K562 (cell line): ENCODE measurements around the gene TXNRD1. TPM values are rescaled to one million over a fixed set of nuclear protein-coding genes. Genes with fewer than 3 reads are reported as not detected.

ENCODE experiments used
- ATAC-seq: fragments of 200-7000 bp; cut with Tn5 transposase; 3 replicates; pipeline ENCODE4 v1.9.1; 2020; ENCODE audit warnings: moderate library complexity
- BruUV-seq: library from RNA; stranded (reverse); fragments of 400-500 nt; replicated peaks from 2 replicates; lab custom pipeline; 2021; lab: Mats Ljungman, UMichigan
- CTCF ChIA-PET: fragments of 300-600 bp; formaldehyde crosslinking; extraction: SDS; loops from one replicate; lab custom pipeline; 2021; ENCODE audit warnings: low intra/inter-chr PET ratio; lab: Yijun Ruan, JAX
- POLR2A ChIA-PET: fragments of 300-600, 350-650 bp; sonication (Branson Sonifier 250); formaldehyde crosslinking; extraction: SDS; loops from one replicate; lab custom pipeline; 2021; ENCODE audit warnings: antibody characterized with exemption, inconsistent platforms; lab: Yijun Ruan, JAX
- DNase-seq, 4 experiments: peaks; one replicate each; pipeline versions ENCODE4 v3.0.0 to v3.0.0-alpha.2; 2011 to 2018; ENCODE audit warnings: low spot score in 3 of 4, mixed read lengths in 3 of 4; ENCODE audit errors: extremely low read depth in 1 of 4
- FAIRE-seq: peaks from 2 replicates; lab custom pipeline; 2011; peaks lifted over from hg19 to GRCh38; lab: Jason Lieb, UNC
- H2AFZ ChIP-seq: 2 replicates; pipeline ENCODE4 v1.6.0; 2011; ENCODE audit warnings: low read depth, low read length, control low read depth, inconsistent platforms
- H3K27ac ChIP-seq: fragments of 200-600 bp; 3 replicates; pipeline ENCODE4 v1.8.0; 2011; ENCODE audit warnings: low read depth, mild to moderate bottlenecking, control low read depth, inconsistent platforms, low read length, moderate library complexity, mixed read lengths; ENCODE audit errors: extremely low read depth
- H3K27me3 ChIP-seq, 2 experiments: fragments of 300-600 bp in 1 of 2; 2 replicates in 1 of 2; 3 replicates in 1 of 2; pipeline versions ENCODE4 v1.6.0 to v1.8.0; 2011; ENCODE audit warnings: inconsistent platforms in 2 of 2, low read length in 2 of 2, mild to moderate bottlenecking in 1 of 2, mixed read lengths in 1 of 2, moderate library complexity in 1 of 2; ENCODE audit not compliant: control insufficient read depth in 2 of 2, insufficient read depth in 2 of 2
- H3K36me3 ChIP-seq: fragments of 300-600 bp; 3 replicates; pipeline ENCODE4 v1.8.0; 2011; ENCODE audit warnings: mild to moderate bottlenecking, low read length, inconsistent platforms; ENCODE audit not compliant: control insufficient read depth, insufficient read depth
- H3K4me1 ChIP-seq, 2 experiments: fragments of 200-600 bp in 1 of 2; replicated peaks in 1 of 2; 2 replicates in 1 of 2; 3 replicates in 1 of 2; pipeline versions ENCODE4 v1.5.1 to v1.8.0; 2011; ENCODE audit warnings: inconsistent platforms in 2 of 2, low read length in 2 of 2, mild to moderate bottlenecking in 1 of 2, mixed read lengths in 1 of 2, moderate library complexity in 1 of 2; ENCODE audit not compliant: control insufficient read depth in 2 of 2, insufficient read depth in 2 of 2
- H3K4me2 ChIP-seq: 2 replicates; pipeline ENCODE4 v1.6.1; 2011; ENCODE audit warnings: low read length, control low read depth, inconsistent platforms, mixed read lengths; ENCODE audit not compliant: insufficient read depth
- H3K4me3 ChIP-seq: fragments of 200-600 bp; sonication (generic), shearing (Covaris generic); 2 replicates; pipeline ENCODE4 v1.5.1; 2016; ENCODE audit warnings: control low read depth, inconsistent platforms
- H3K79me2 ChIP-seq: fragments of 200-600 bp; 3 replicates; pipeline ENCODE4 v1.8.0; 2011; ENCODE audit warnings: low read length, inconsistent platforms; ENCODE audit not compliant: control insufficient read depth, insufficient read depth
- H3K9ac ChIP-seq, 2 experiments: 2 replicates each; pipeline versions ENCODE4 v1.6.0 to v1.6.1; 2011; ENCODE audit warnings: low read depth in 2 of 2, low read length in 2 of 2, control low read depth in 1 of 2, inconsistent platforms in 1 of 2, mild to moderate bottlenecking in 1 of 2, mixed read lengths in 1 of 2; ENCODE audit not compliant: insufficient read depth in 1 of 2
- H3K9me1 ChIP-seq: one replicate; pipeline ENCODE4 v1.6.0; 2011; ENCODE audit warnings: inconsistent platforms, mild to moderate bottlenecking, low read length, moderate library complexity; ENCODE audit not compliant: control insufficient read depth, insufficient read depth
- H3K9me3 ChIP-seq: replicated peaks from 2 replicates; pipeline ENCODE4 v1.5.1; 2011; ENCODE audit warnings: low read depth, low read length, inconsistent platforms; ENCODE audit not compliant: control insufficient read depth, insufficient read depth
- H4K20me1 ChIP-seq: replicated peaks from 2 replicates; pipeline ENCODE4 v1.6.1; 2011; ENCODE audit warnings: low read length, inconsistent platforms, mixed read lengths; ENCODE audit not compliant: control insufficient read depth, insufficient read depth
- CBX3 ChIP-seq, 2 experiments: IDR thresholded peaks; 1 replicate in 1 of 2; 2 replicates in 1 of 2; pipeline ENCODE4 v1.6.1; 2012; ENCODE audit warnings: inconsistent platforms in 2 of 2, low read length in 2 of 2, borderline replicate concordance in 1 of 2, control low read depth in 1 of 2
- NELFE ChIP-seq: IDR thresholded peaks from 2 replicates; pipeline ENCODE4 v1.6.1; 2011; ENCODE audit warnings: mild to moderate bottlenecking; ENCODE audit not compliant: insufficient read depth, insufficient read length
- NFIC ChIP-seq: fragments of 450-650 bp; IDR thresholded peaks from 2 replicates; pipeline ENCODE4 v1.6.1; 2017; ENCODE audit warnings: mild to moderate bottlenecking, inconsistent platforms
- SMAD2 ChIP-seq: fragments of 150-350 bp; IDR thresholded peaks from 2 replicates; pipeline ENCODE4 v1.6.1; 2014; ENCODE audit warnings: low read depth, mild to moderate bottlenecking, low read length
- USF2 ChIP-seq: sonication (generic); formaldehyde crosslinking; IDR thresholded peaks from 2 replicates; pipeline ENCODE4 v1.5.0; 2020; ENCODE audit warnings: missing genetic modification reagents
- ZBTB33 ChIP-seq: sonication (generic); formaldehyde crosslinking; IDR thresholded peaks from 2 replicates; pipeline ENCODE4 v1.8.1; 2023; ENCODE audit warnings: mild to moderate bottlenecking, missing genetic modification reagents
- ZFP91 ChIP-seq: sonication (generic); formaldehyde crosslinking; IDR thresholded peaks from 2 replicates; pipeline ENCODE4 v1.8.0; 2022; ENCODE audit warnings: mild to moderate bottlenecking, missing genetic modification reagents
- WGBS: fragments of 100-300 bp; shearing (Covaris generic); methylation state at CpG from one replicate; pipeline ENCODE4 v1.1.6; 2016; ENCODE audit warnings: low coverage, mixed read lengths; ENCODE audit not compliant: insufficient coverage; ENCODE audit errors: missing lambda C conversion rate; 5-methylcytosine and 5-hydroxymethylcytosine counted together
- in situ Hi-C: fragments of 300-500 bp; cut with MboI; formaldehyde crosslinking; loops from 4 replicates; pipeline ENCODE4 v1.15.0; 2018; ENCODE audit warnings: inconsistent platforms, mixed read lengths
- intact Hi-C: fragments of 100-400 bp; cut with micrococcal nuclease; formaldehyde crosslinking; loops from 2 replicates; pipeline ENCODE4 v1.14.2; 2022
- polyA plus RNA-seq, 8 experiments: library from polyadenylated mRNA; depleted of rRNA in 4 of 8; stranded (reverse) in 5 of 8; unstranded in 3 of 8; fragments of >200 nt; fragmentation: Nextera tagmentation in 2 of 8; fragmentation: Illumina TruSeq in 1 of 8; extraction: Ambion mirVana in 2 of 8; extraction: Trizol in 1 of 8; gene quantifications; 2 replicates each; pipeline versions ENCODE4 v1.2.1 to v1.2.3, GENCODE V29; 2011 to 2014; ENCODE audit warnings: inconsistent platforms in 1 of 8, missing spikeins in 1 of 8
- total RNA-seq, 7 experiments: library from RNA; depleted of rRNA in 6 of 7; stranded (reverse); fragments of >200 nt in 6 of 7; fragmentation: Illumina TruSeq in 2 of 7; extraction: Trizol in 2 of 7; gene quantifications; 2 replicates each; pipeline versions ENCODE4 v1.2.1 to v1.2.3, GENCODE V29; 2011 to 2021; ENCODE audit warnings: low replicate concordance in 1 of 7

TXNRD1 gene
- total and polyA plus RNA-seq, 9 of the 15 experiments (the other 6 are each of a cell fraction or from before 2014, with no cell fraction given) = 107 to 189 (median 146) TPM

- H3K4me1 ChIP-seq = no peaks in the 10 kb centered on the region; a peak in 1 of 5 replicates
- intact Hi-C loops = no loop called here
- 43% methylated on average over 3 of the region's 3 CpGs for WGBS
- no peaks in the 10 kb centered on the region for H3K9me1 ChIP-seq
- FAIRE-seq (no peak), DNase-seq (no peak), ATAC-seq (no peak)
- no peak overlapping the region for H2AFZ ChIP-seq
- TF ChIP-seq NFIC = no peak
- TF ChIP-seq CBX3 (IDR thresholded peaks at IDR 0.05; ENCODE audit: borderline replicate concordance in 1 of 2, low read length in 2 of 2) = 0 out of 3 replicates have a peak, but pooled peaks of 1 of the 2 experiments have one; percentile 15
- H3K9me3 ChIP-seq = no peaks in the 10 kb centered on the region
- POLR2A ChIA-PET = no interaction called here
- H3K4me2 ChIP-seq = no peak overlapping the region
- no peaks in the 10 kb centered on the region; a peak in 1 of 5 replicates for H3K27me3 ChIP-seq
- no TSS peak for BruUV-seq
- no peak overlapping the region for H3K4me3 ChIP-seq
- H3K9ac ChIP-seq = no peak overlapping the region
- no peaks in the 10 kb centered on the region for H3K79me2 ChIP-seq
- no peak overlapping the region for H3K27ac ChIP-seq
- in situ Hi-C loops = loop anchor here (5.0 to 25.0 kb wide), 2 partner anchors 158 to 1027 kb away; no protein-coding TSS in a partner anchor
- no peaks in the 10 kb centered on the region for H4K20me1 ChIP-seq
- H3K36me3 ChIP-seq = no peaks in the 10 kb centered on the region
- CTCF ChIA-PET = no interaction called here
Observed at GRCh38 chr12:104360157-104360556, 144.6 kb downstream of the TXNRD1 start.

- no TSS peak for BruUV-seq
- Histone ChIP-seq H3K4me2 (no peak overlapping the region), H2AFZ (no peak overlapping the region), H4K20me1 (no peaks in the 10 kb centered on the region), H3K9me1 (no peaks in the 10 kb centered on the region), H3K79me2 (no peaks in the 10 kb centered on the region), H3K4me1 (no peaks in the 10 kb centered on the region; a peak in 1 of 5 replicates), H3K27me3 (no peaks in the 10 kb centered on the region; a peak in 1 of 5 replicates), H3K9ac (no peak overlapping the region), H3K36me3 (no peaks in the 10 kb centered on the region), H3K4me3 (no peak overlapping the region), H3K27ac (no peak overlapping the region), H3K9me3 (no peaks in the 10 kb centered on the region)
- intact Hi-C loops = no loop called here
- peak; percentile 23 for FAIRE-seq
- in situ Hi-C loops = loop anchor here (5.0 to 25.0 kb wide), 2 partner anchors 159 to 1026 kb away; no protein-coding TSS in a partner anchor
- 6% methylated on average over 5 of the region's 5 CpGs for WGBS
- peak in 2 of 4 experiments; percentile 24 to 38 for DNase-seq
- POLR2A ChIA-PET = no interaction called here
- ATAC-seq = no peak
- CTCF ChIA-PET = no interaction called here
- TF ChIP-seq USF2 = peak; percentile 43
- TF ChIP-seq ZBTB33 (CRISPR knock-in tag) = no peak
- TF ChIP-seq SMAD2 = no peak
- TF ChIP-seq NELFE = no peak
- TF ChIP-seq ZFP91 = no peak
Observed at GRCh38 chr12:104360983-104361707, 145.6 kb downstream of the TXNRD1 start.
